HG03575 (cell line): Measurements from ENCODE around the gene TMPRSS9.
"Not testable (repeated sequence)": the region's sequence is repeated elsewhere in the genome, so short reads cannot be mapped to it uniquely, and the experiment has no call there.

ENCODE experiments used
- ATAC-seq: cut with Tn5 transposase; IDR thresholded peaks from one replicate; pipeline ENCODE4 v1.9.1; 2021; ENCODE audit not compliant: unreplicated experiment, insufficient number of reproducible peaks, low FRiP score; ENCODE audit errors: extremely low read depth

TMPRSS9 gene

GRCh38 chr19:2380567-2380966 lies 20.5 kb downstream of the TMPRSS9 start:
- no peak for ATAC-seq

GRCh38 chr19:2381148-2381820 lies 21.2 kb downstream of the TMPRSS9 start:
- ATAC-seq: no peak

- ATAC-seq: no peak
Observed at GRCh38 chr19:2382530-2383222, 22.6 kb downstream of the TMPRSS9 start.

- no peak for ATAC-seq
Observed at GRCh38 chr19:2385053-2385721, 25.1 kb downstream of the TMPRSS9 start.

- ATAC-seq: no peak
Observed at GRCh38 chr19:2387367-2388288, 27.6 kb downstream of the TMPRSS9 start.

GRCh38 chr19:2389594-2389993 lies 29.5 kb downstream of the TMPRSS9 start:
- no peak for ATAC-seq

- ATAC-seq: no peak
Observed at GRCh38 chr19:2391118-2391725, 31.2 kb downstream of the TMPRSS9 start.

- no peak for ATAC-seq
Observed at GRCh38 chr19:2392366-2392765, 32.3 kb downstream of the TMPRSS9 start.

GRCh38 chr19:2392899-2393298 lies 32.8 kb downstream of the TMPRSS9 start:
- not testable (repeated sequence) for ATAC-seq

- ATAC-seq: no peak
Observed at GRCh38 chr19:2394054-2394441, 34.0 kb downstream of the TMPRSS9 start.

GRCh38 chr19:2394442-2395292 lies 34.6 kb downstream of the TMPRSS9 start:
- no peak for ATAC-seq

GRCh38 chr19:2395293-2395829 lies 35.3 kb downstream of the TMPRSS9 start:
- not testable (repeated sequence) for ATAC-seq

GRCh38 chr19:2397173-2397572 lies 37.1 kb downstream of the TMPRSS9 start:
- ATAC-seq: not testable (repeated sequence)

- no peak for ATAC-seq
Observed at GRCh38 chr19:2398735-2399305, 38.8 kb downstream of the TMPRSS9 start.

GRCh38 chr19:2399582-2399981 lies 39.5 kb downstream of the TMPRSS9 start:
- ATAC-seq: no peak

- no peak for ATAC-seq
Observed at GRCh38 chr19:2408247-2408646, 48.2 kb downstream of the TMPRSS9 start.

- no peak for ATAC-seq
Observed at GRCh38 chr19:2409352-2409912, 49.4 kb downstream of the TMPRSS9 start.
